ENCODE measurements around the gene ACMSD.
A peak's percentile ranks its signal among the peaks of the same experiment; 100 is the strongest.
"Not testable (repeated sequence)": the region's sequence is repeated elsewhere in the genome, so short reads cannot be mapped to it uniquely, and the experiment has no call there.

The ACMSD gene

GRCh38 chr2:134852518-134852917, 14.1 kb downstream of the ACMSD start:
- DNase-seq (ENCODE audit: low spot score): peak; percentile 22

GRCh38 chr2:134855709-134856108, 17.3 kb downstream of the ACMSD start:
- DNase-seq (ENCODE audit: low spot score): no peak

GRCh38 chr2:134858245-134858644, 19.8 kb downstream of the ACMSD start:
- DNase-seq (ENCODE audit: low spot score): no peak

- no peak for DNase-seq (ENCODE audit: low spot score)
These were observed 22.8 kb downstream of the ACMSD start for GRCh38 chr2:134861173-134861572.

- no peak for DNase-seq (ENCODE audit: low spot score)
These were observed 23.7 kb downstream of the ACMSD start for GRCh38 chr2:134862069-134862468.

GRCh38 chr2:134862674-134863073, 24.3 kb downstream of the ACMSD start:
- no peak for DNase-seq (ENCODE audit: low spot score)

GRCh38 chr2:134863446-134863845, 25.0 kb downstream of the ACMSD start:
- DNase-seq (ENCODE audit: low spot score): no peak

GRCh38 chr2:134865067-134865787, 26.8 kb downstream of the ACMSD start:
- DNase-seq (ENCODE audit: low spot score): no peak

GRCh38 chr2:134866498-134867099, 28.2 kb downstream of the ACMSD start:
- DNase-seq (ENCODE audit: low spot score): no peak

GRCh38 chr2:134869946-134870736, 31.7 kb downstream of the ACMSD start:
- DNase-seq (ENCODE audit: low spot score): no peak

- no peak for DNase-seq (ENCODE audit: low spot score)
These were observed 34.7 kb downstream of the ACMSD start for GRCh38 chr2:134873152-134873551.

- DNase-seq (ENCODE audit: low spot score): no peak
These were observed 36.9 kb downstream of the ACMSD start for GRCh38 chr2:134875309-134875708.

- no peak for DNase-seq (ENCODE audit: low spot score)
These were observed 44.4 kb downstream of the ACMSD start for GRCh38 chr2:134882773-134883172.

GRCh38 chr2:134883552-134884293, 45.3 kb downstream of the ACMSD start:
- no peak for DNase-seq (ENCODE audit: low spot score)

GRCh38 chr2:134884435-134884834, 46.0 kb downstream of the ACMSD start:
- no peak for DNase-seq (ENCODE audit: low spot score)

GRCh38 chr2:134892282-134893035, 54.0 kb downstream of the ACMSD start:
- no peak for DNase-seq (ENCODE audit: low spot score)

- peak; percentile 12 for DNase-seq (ENCODE audit: low spot score)
These were observed 59.5 kb downstream of the ACMSD start for GRCh38 chr2:134897932-134898331.

- no peak for DNase-seq (ENCODE audit: low spot score)
These were observed 60.8 kb downstream of the ACMSD start for GRCh38 chr2:134899204-134899603.

- DNase-seq (ENCODE audit: low spot score): peak; percentile 11
These were observed 61.7 kb downstream of the ACMSD start for GRCh38 chr2:134900151-134900550.

GRCh38 chr2:134903701-134904100, 65.3 kb downstream of the ACMSD start:
- DNase-seq (ENCODE audit: low spot score): not testable (repeated sequence)

GRCh38 chr2:134905168-134905567, 66.8 kb downstream of the ACMSD start:
- DNase-seq (ENCODE audit: low spot score): no peak

GRCh38 chr2:134906726-134907125, 68.3 kb downstream of the ACMSD start:
- no peak for DNase-seq (ENCODE audit: low spot score)
